HL-60 (cell line): ENCODE data around the gene PTTG2.

Source experiments
- DNase-seq, 2 experiments: peaks; one replicate each; pipeline ENCODE4 v3.0.0-alpha.2; 2010 to 2020; ENCODE audit warnings: low read depth in 1 of 2, low spot score in 1 of 2
- H3K27ac ChIP-seq: fragments of 250-450 bp; sonication (Bioruptor Pico); replicated peaks from 2 replicates; pipeline ENCODE4 v1.5.1; 2020; ENCODE audit warnings: mild to moderate bottlenecking, moderate library complexity
- H3K27me3 ChIP-seq: fragments of 250-450 bp; sonication (Bioruptor Pico); 2 replicates; pipeline ENCODE4 v1.5.1; 2021; ENCODE audit warnings: mild to moderate bottlenecking, moderate library complexity; ENCODE audit not compliant: insufficient read depth, poor library complexity, severe bottlenecking
- H3K4me3 ChIP-seq: replicated peaks from 2 replicates; pipeline ENCODE4 v1.5.1; 2011; ENCODE audit warnings: mild to moderate bottlenecking, control low read depth, low read length; ENCODE audit not compliant: insufficient read depth
- CTCF ChIP-seq: IDR thresholded peaks from one replicate; pipeline ENCODE4 v1.5.1; 2011; ENCODE audit warnings: low read length, control low read depth, inconsistent platforms; ENCODE audit not compliant: insufficient read depth
- GABPA ChIP-seq: IDR thresholded peaks from 2 replicates; pipeline ENCODE4 v1.6.1; 2012; ENCODE audit warnings: low read depth
- POLR2AphosphoS5 ChIP-seq: IDR thresholded peaks from 2 replicates; pipeline ENCODE4 v1.6.1; 2012; ENCODE audit warnings: low read depth
- REST ChIP-seq: IDR thresholded peaks from 2 replicates; pipeline ENCODE4 v1.6.1; 2012; ENCODE audit warnings: low read depth; ENCODE audit not compliant: insufficient replicate concordance
- SPI1 ChIP-seq: IDR thresholded peaks from 2 replicates; pipeline ENCODE4 v1.6.1; 2012; ENCODE audit warnings: low read depth, mild to moderate bottlenecking, borderline replicate concordance

The PTTG2 gene

DNA sequence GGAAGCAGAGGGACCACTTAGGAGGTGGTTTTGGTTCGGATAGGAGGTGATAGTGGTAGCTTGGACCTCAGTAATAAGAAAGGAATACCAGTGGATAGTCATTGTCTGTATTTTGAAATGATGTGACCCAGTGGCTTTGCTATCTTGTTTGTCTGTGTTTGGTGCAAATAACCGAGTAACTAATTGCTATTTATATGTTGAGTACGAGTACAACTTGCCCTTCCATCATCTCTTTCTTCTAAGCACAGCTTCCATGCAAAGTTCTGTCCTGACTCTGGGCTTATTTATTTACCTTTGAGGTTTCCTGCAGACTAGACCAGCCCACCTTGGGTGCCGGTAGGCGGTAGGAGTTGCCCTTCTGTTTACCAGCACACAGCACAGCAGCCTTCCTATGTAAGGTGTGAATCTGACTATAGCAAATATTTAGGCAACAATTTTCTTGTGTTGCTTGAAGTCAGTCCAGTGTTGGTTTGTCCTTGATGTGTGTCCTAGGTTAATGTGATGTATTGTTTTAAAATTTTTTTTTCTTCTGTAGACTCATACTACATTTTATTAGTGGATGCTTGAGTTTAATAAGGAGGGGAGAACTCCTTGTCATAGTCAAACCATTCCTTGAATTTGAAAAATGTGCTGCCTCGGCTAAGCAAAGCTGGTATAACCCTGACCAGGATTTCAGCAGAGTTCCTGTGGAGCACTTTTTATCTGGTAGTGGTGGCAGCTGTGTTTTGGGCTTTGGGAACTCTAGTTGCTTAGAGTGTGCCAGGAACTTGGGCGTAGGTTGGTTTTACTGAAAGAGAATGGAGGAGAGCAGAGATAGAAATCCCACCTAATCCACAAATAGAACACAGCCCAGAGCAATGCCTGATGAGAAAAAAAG, 21.9 kb downstream of the PTTG2 start:
- TF ChIP-seq CTCF (no peak), SPI1 (no peak), GABPA (no peak), POLR2AphosphoS5 (no peak), REST (no peak)
- no peaks in the 10 kb centered on the region for H3K27me3 ChIP-seq
- no peak for DNase-seq
- H3K4me3 ChIP-seq, result no peak overlapping the region
- H3K27ac ChIP-seq, result no peak overlapping the region

DNA sequence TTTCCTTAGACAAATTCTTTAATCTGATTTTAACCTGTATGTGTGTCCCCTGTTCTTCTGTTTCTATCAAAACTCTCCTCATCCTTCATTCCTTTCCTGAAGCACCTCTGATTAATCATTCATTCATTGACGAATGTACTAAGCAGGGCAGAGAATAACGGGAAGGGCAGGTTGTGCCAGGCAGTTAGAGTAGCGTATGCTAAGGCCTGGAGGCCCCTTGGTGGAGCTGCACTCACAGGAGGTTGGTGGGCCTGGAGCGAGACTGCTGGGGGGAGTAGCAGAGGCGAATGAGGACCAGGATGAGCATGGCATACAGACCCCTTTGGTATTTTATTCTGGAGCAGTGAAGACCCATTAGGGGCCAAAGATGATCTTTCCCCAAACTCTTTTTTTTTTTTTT, 22.5 kb downstream of the PTTG2 start:
- Histone ChIP-seq H3K4me3 (no peak overlapping the region), H3K27me3 (no peaks in the 10 kb centered on the region), H3K27ac (no peak overlapping the region)
- no peak for TF ChIP-seq CTCF
- TF ChIP-seq SPI1, result no peak
- TF ChIP-seq REST, result no peak
- no peak for TF ChIP-seq GABPA
- TF ChIP-seq POLR2AphosphoS5, result no peak
- DNase-seq, result no peak

- Histone ChIP-seq H3K27me3 (no peaks in the 10 kb centered on the region), H3K27ac (no peak overlapping the region), H3K4me3 (no peak overlapping the region)
- no peak for DNase-seq
- TF ChIP-seq SPI1, result no peak
These were observed 23.8 kb downstream of the PTTG2 start for GRCh38 chr4:37983951-37984350.

GRCh38 chr4:37985730-37986275, 25.6 kb downstream of the PTTG2 start:
- Histone ChIP-seq H3K27ac (no peak overlapping the region), H3K4me3 (no peak overlapping the region), H3K27me3 (no peaks in the 10 kb centered on the region)
- TF ChIP-seq SPI1 (no peak), POLR2AphosphoS5 (no peak), CTCF (no peak), GABPA (no peak), REST (no peak)
- DNase-seq, result no peak
